ENCODE results near the gene CCDC97. TPM values are rescaled to one million over a fixed set of nuclear protein-coding genes. Genes with fewer than 3 reads are reported as not detected.

The CCDC97 gene
- total RNA-seq = 17.5 TPM

GRCh38 chr19:41310033-41310831 lies at the start of gene CCDC97:
Gene CCDC97, plus strand, starts transcription at chr19:41310172. Its CDS starts 139 bp downstream, at chr19:41310311.

GRCh38 chr19:41263850-41264580 lies 46.0 kb upstream of the CCDC97 start, which contains the start of gene HNRNPUL1:
Gene HNRNPUL1, plus strand, starts transcription at chr19:41264372. Its CDS starts 132 bp downstream, at chr19:41264504.

GRCh38 chr19:41353466-41354342 lies 43.7 kb downstream of the CCDC97 start, which contains the start of gene TGFB1:
Gene TGFB1, minus strand, starts transcription at chr19:41353922. Its CDS starts 878 bp downstream, at chr19:41353044.

GRCh38 chr19:41363753-41364523 lies 54.0 kb downstream of the CCDC97 start, which contains the start of gene B9D2:
Gene B9D2, minus strand, starts transcription at chr19:41364149. Its CDS starts 630 bp downstream, at chr19:41363519.

Other genes with a start within 250 kb of the CCDC97 start
- not detected for gene CYP2A13, start 221.7 kb upstream of the CCDC97 start, total RNA-seq
- 0.77 TPM for gene CYP2F1, start 195.7 kb upstream of the CCDC97 start, total RNA-seq
- gene CYP2S1, start 117.0 kb upstream of the CCDC97 start, total RNA-seq = 1.5 TPM
- 46.5 TPM for gene AXL, start 90.9 kb upstream of the CCDC97 start, total RNA-seq
- 172 TPM for gene HNRNPUL1, start 45.8 kb upstream of the CCDC97 start, total RNA-seq
- gene TGFB1, start 43.8 kb downstream of the CCDC97 start, total RNA-seq = 15.0 TPM
- 8.9 TPM for gene B9D2, start 54.0 kb downstream of the CCDC97 start, total RNA-seq
- gene TMEM91, start 66.4 kb downstream of the CCDC97 start, total RNA-seq = 43.9 TPM
- 7.3 TPM for gene EXOSC5, start 87.2 kb downstream of the CCDC97 start, total RNA-seq
- 60.0 TPM for gene BCKDHA, start 87.6 kb downstream of the CCDC97 start, total RNA-seq
- gene B3GNT8, start 117.2 kb downstream of the CCDC97 start, total RNA-seq = 1.9 TPM
- 26.0 TPM for gene DMAC2, start 129.7 kb downstream of the CCDC97 start, total RNA-seq
- gene ERICH4, start 133.0 kb downstream of the CCDC97 start, total RNA-seq = not detected